SK-N-SH (cell line): ENCODE results near the gene NPIPB4. TPM values are rescaled to one million over a fixed set of nuclear protein-coding genes. Genes with fewer than 3 reads are reported as not detected.
"Not testable (repeated sequence)": the region's sequence is repeated elsewhere in the genome, so short reads cannot be mapped to it uniquely, and the experiment has no call there.

Experiments used
- CTCF ChIA-PET: fragments of 300-600, 350-600 bp; formaldehyde crosslinking; extraction: SDS; loops from one replicate; lab custom pipeline; 2021; lab: Yijun Ruan, JAX
- POLR2A ChIA-PET: fragments of 350-600 bp; sonication (Branson Sonifier 250); formaldehyde crosslinking; extraction: SDS; loops from one replicate; lab custom pipeline; 2020; ENCODE audit warnings: antibody characterized with exemption, inconsistent platforms; lab: Yijun Ruan, JAX
- DNase-seq: peaks from one replicate; pipeline ENCODE4 v3.0.0; 2012
- H2AFZ ChIP-seq: fragments of 200-600 bp; sonication (generic); 2 replicates; pipeline ENCODE4 v1.8.1; 2016; ENCODE audit warnings: antibody characterized with exemption, mild to moderate bottlenecking, low read depth
- H3F3A ChIP-seq: fragments of 200-600 bp; sonication (generic); replicated peaks from 2 replicates; pipeline ENCODE3; 2016; ENCODE audit warnings: antibody characterized with exemption, mild to moderate bottlenecking; ENCODE audit not compliant: insufficient read depth
- H3K27ac ChIP-seq, 2 experiments: fragments of 200-500 bp in 1 of 2; fragments of 200-600 bp in 1 of 2; sonication (Bioruptor generic) in 1 of 2; sonication (generic), shearing (Covaris generic) in 1 of 2; 2 replicates each; pipeline versions ENCODE4 v1.5.1 to v1.6.1; 2014 to 2016; ENCODE audit warnings: low read depth in 2 of 2, inconsistent platforms in 1 of 2, low read length in 1 of 2, mild to moderate bottlenecking in 1 of 2, mixed read lengths in 1 of 2
- H3K27me3 ChIP-seq: fragments of 200-600 bp; sonication (generic), shearing (Covaris generic); 2 replicates; pipeline ENCODE4 v1.6.1; 2016; ENCODE audit warnings: mixed run types; ENCODE audit not compliant: insufficient read depth
- H3K36me3 ChIP-seq, 2 experiments: fragments of 200-500 bp in 1 of 2; fragments of 200-600 bp in 1 of 2; sonication (Bioruptor generic) in 1 of 2; sonication (generic) in 1 of 2; replicated peaks in 1 of 2; 2 replicates each; pipeline versions ENCODE3 to v1.5.1; 2014 to 2016; ENCODE audit warnings: low read length in 1 of 2, mild to moderate bottlenecking in 1 of 2; ENCODE audit not compliant: insufficient read depth in 2 of 2, control insufficient read depth in 1 of 2
- H3K4me1 ChIP-seq, 2 experiments: fragments of 200-500 bp in 1 of 2; fragments of 200-600 bp in 1 of 2; sonication (Bioruptor generic) in 1 of 2; sonication (generic), shearing (Covaris generic) in 1 of 2; 2 replicates each; pipeline versions ENCODE4 v1.5.1 to v1.6.1; 2014 to 2016; ENCODE audit warnings: low read depth in 1 of 2, low read length in 1 of 2, mixed run types in 1 of 2; ENCODE audit not compliant: insufficient read depth in 2 of 2, control insufficient read depth in 1 of 2
- H3K4me2 ChIP-seq: fragments of 200-600 bp; sonication (generic), shearing (Covaris generic); 2 replicates; pipeline ENCODE4 v1.6.1; 2017; ENCODE audit warnings: mixed run types
- H3K4me3 ChIP-seq, 2 experiments: fragments of 200-500 bp in 1 of 2; fragments of 200-600 bp in 1 of 2; sonication (Bioruptor generic) in 1 of 2; sonication (generic), shearing (Covaris generic) in 1 of 2; 2 replicates each; pipeline versions ENCODE4 v1.5.1 to v1.8.1; 2014 to 2016; ENCODE audit warnings: low read depth in 2 of 2, inconsistent platforms in 1 of 2, low read length in 1 of 2, mild to moderate bottlenecking in 1 of 2, mixed read lengths in 1 of 2, moderate library complexity in 1 of 2
- H3K79me2 ChIP-seq: fragments of 200-600 bp; sonication (generic); 2 replicates; pipeline ENCODE4 v1.8.1; 2017; ENCODE audit warnings: mild to moderate bottlenecking; ENCODE audit not compliant: insufficient read depth
- H3K9ac ChIP-seq: fragments of 200-600 bp; sonication (generic); 2 replicates; pipeline ENCODE4 v1.6.1; 2017; ENCODE audit warnings: mixed run types
- H3K9me2 ChIP-seq: fragments of 200-600 bp; sonication (generic); 2 replicates; pipeline ENCODE4 v1.6.1; 2017; ENCODE audit warnings: mixed run types
- H3K9me3 ChIP-seq: fragments of 200-600 bp; sonication (generic); 2 replicates; pipeline ENCODE4 v1.6.1; 2017; ENCODE audit warnings: mixed run types, mild to moderate bottlenecking, moderate library complexity
- H4K20me1 ChIP-seq: fragments of 200-600 bp; sonication (generic); 2 replicates; pipeline ENCODE4 v1.6.1; 2017; ENCODE audit warnings: mild to moderate bottlenecking, mixed run types; ENCODE audit not compliant: insufficient read depth
- WGBS: methylation state at CpG from one replicate; pipeline ENCODE4 v1.1.6; 2017; ENCODE audit warnings: low lambda C conversion rate; 5-methylcytosine and 5-hydroxymethylcytosine counted together
- polyA plus RNA-seq, 3 experiments: library from polyadenylated mRNA; depleted of rRNA; stranded (reverse); fragments of >200 nt; gene quantifications; 2 replicates each; pipeline ENCODE4 v1.2.3, GENCODE V29; 2012

NPIPB4 gene
- polyA plus RNA-seq, 1 of the 3 experiments (the other 2 are of a cell fraction) = 16.1 TPM

DNA sequence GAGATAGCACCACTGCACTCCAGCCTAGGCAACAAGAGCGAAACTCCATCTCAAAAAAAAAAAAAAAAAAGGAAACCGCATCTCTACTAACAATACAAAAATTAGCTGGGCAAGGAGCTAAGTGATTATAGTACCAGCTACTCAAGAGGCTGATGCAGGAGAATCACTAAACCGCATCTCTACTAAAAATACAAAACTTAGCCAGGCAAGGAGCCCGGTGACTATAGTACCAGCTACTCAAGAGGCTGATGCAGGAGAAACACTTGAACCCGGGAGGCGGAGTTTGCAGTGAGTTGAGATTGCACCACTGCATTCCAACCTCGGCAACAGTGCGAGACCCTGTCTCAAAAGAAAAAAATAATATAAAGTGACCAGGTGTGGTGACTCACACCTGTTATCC is 27.6 kb downstream of the NPIPB4 start:
- 50% methylated on average over 8 of the region's 8 CpGs for WGBS
- H3K9me2 ChIP-seq, H3K9ac ChIP-seq, CTCF ChIA-PET, H3K9me3 ChIP-seq, H3K4me3 ChIP-seq, H2AFZ ChIP-seq, H3K27ac ChIP-seq, DNase-seq, POLR2A ChIA-PET, H3F3A ChIP-seq, H3K27me3 ChIP-seq, H3K79me2 ChIP-seq, H3K4me2 ChIP-seq, H3K36me3 ChIP-seq, H4K20me1 ChIP-seq, H3K4me1 ChIP-seq: not testable (repeated sequence)

GRCh38 chr16:21826067-21826706 is 31.4 kb downstream of the NPIPB4 start:
- H4K20me1 ChIP-seq, H3K79me2 ChIP-seq, CTCF ChIA-PET, H3K4me2 ChIP-seq, H3K4me1 ChIP-seq, H2AFZ ChIP-seq, H3K27ac ChIP-seq, H3K9ac ChIP-seq, DNase-seq, H3K27me3 ChIP-seq, H3K4me3 ChIP-seq, H3F3A ChIP-seq, POLR2A ChIA-PET, H3K36me3 ChIP-seq, H3K9me2 ChIP-seq, H3K9me3 ChIP-seq: not testable (repeated sequence)
- WGBS = 76% methylated on average over 5 of the region's 5 CpGs

GRCh38 chr16:21825526-21825925 is 32.0 kb downstream of the NPIPB4 start:
- POLR2A ChIA-PET, H3K27me3 ChIP-seq, H3K4me3 ChIP-seq, H3K9me3 ChIP-seq, H4K20me1 ChIP-seq, DNase-seq, H3K79me2 ChIP-seq, H2AFZ ChIP-seq, H3K4me1 ChIP-seq, H3K9me2 ChIP-seq, H3K27ac ChIP-seq, H3F3A ChIP-seq, H3K9ac ChIP-seq, CTCF ChIA-PET, H3K4me2 ChIP-seq, H3K36me3 ChIP-seq: not testable (repeated sequence)
- WGBS = 75% methylated on average over 4 of the region's 4 CpGs

- H4K20me1 ChIP-seq, H3K4me3 ChIP-seq, H3K36me3 ChIP-seq, CTCF ChIA-PET, H3K4me1 ChIP-seq, H3F3A ChIP-seq, H3K9me3 ChIP-seq, H3K27ac ChIP-seq, POLR2A ChIA-PET, H3K4me2 ChIP-seq, H2AFZ ChIP-seq, H3K79me2 ChIP-seq, H3K27me3 ChIP-seq, DNase-seq, H3K9me2 ChIP-seq, H3K9ac ChIP-seq: not testable (repeated sequence)
- WGBS = 100% methylated on average over 2 of the region's 3 CpGs
Observed at GRCh38 chr16:21823258-21823657, 34.3 kb downstream of the NPIPB4 start.

DNA sequence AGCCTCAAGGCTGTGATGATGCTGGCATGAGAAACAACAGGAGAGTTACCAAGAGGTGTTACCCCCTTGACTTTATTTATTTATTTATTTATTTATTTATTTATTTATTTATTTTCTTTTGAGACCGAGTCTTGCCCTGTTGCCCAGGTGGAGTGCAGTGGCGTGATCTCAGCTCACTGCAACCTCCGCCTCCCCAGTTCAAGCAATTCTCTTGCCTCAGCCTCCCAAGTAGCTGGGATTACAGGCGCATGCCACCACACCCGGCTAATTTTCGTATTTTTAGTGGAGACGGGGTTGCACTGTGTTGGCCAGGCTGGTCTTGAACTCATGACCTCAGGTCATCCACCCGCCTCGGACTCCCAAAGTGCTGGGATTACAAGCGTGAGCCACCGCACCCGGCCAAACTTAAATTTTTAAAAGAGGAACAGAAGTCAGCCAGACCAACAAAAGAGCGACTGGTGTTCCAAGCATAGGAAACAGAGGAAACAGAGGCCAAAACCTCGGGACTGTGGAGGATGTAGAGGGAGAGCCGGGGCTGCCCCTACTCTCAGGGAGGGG is 36.6 kb downstream of the NPIPB4 start:
- Histone ChIP-seq H3K4me3 (peak overlapping the region in 1 of 2 experiments; percentile 61; a peak in 2 of 4 replicates), H3K4me2 (peak overlapping the region; percentile 75), H2AFZ (peak overlapping the region; percentile 95)
- H3K36me3 ChIP-seq, POLR2A ChIA-PET, DNase-seq, H3F3A ChIP-seq, H3K9me3 ChIP-seq, H3K9me2 ChIP-seq, H3K4me1 ChIP-seq, H3K9ac ChIP-seq, CTCF ChIA-PET, H4K20me1 ChIP-seq, H3K27ac ChIP-seq, H3K79me2 ChIP-seq, H3K27me3 ChIP-seq: not testable (repeated sequence)
- WGBS = 97% methylated on average over 15 of the region's 15 CpGs
